Heart left ventricle (tissue), 16 donors: Measurements from ENCODE around the gene TMPRSS7. TPM values are rescaled to one million over a fixed set of nuclear protein-coding genes. Genes with fewer than 3 reads are reported as not detected.

Experiments
- ATAC-seq, 4 donors: fragments of 200-7000 bp; cut with Tn5 transposase; one replicate each; pipeline ENCODE4 v1.9.1; 2020 to 2022; ENCODE audit warnings: moderate library complexity in 4 of 4, mild to moderate bottlenecking in 3 of 4, moderate number of reproducible peaks in 1 of 4
- DNase-seq, 5 donors: peaks; one replicate each; pipeline ENCODE4 v3.0.0-alpha.2; 2020
- H3K27ac ChIP-seq, 12 donors: fragments of 200-600 bp; sonication (generic) in 4 of 12; one replicate each; pipeline versions ENCODE4 v1.5.0 to v1.8.0; 2016 to 2022; ENCODE audit warnings: mild to moderate bottlenecking in 2 of 12
- H3K27me3 ChIP-seq, 9 donors: fragments of 200-600 bp; sonication (generic) in 2 of 9; one replicate each; pipeline versions ENCODE4 v1.5.1 to v1.8.0; 2016 to 2022; ENCODE audit warnings: mild to moderate bottlenecking in 3 of 9
- H3K36me3 ChIP-seq, 9 donors: fragments of 200-600 bp; sonication (generic) in 2 of 9; one replicate each; pipeline versions ENCODE4 v1.5.0 to v1.8.0; 2018 to 2022; ENCODE audit warnings: mild to moderate bottlenecking in 2 of 9
- H3K4me1 ChIP-seq, 12 donors: fragments of 200-600 bp; sonication (generic) in 4 of 12; one replicate each; pipeline versions ENCODE4 v1.5.0 to v1.8.0; 2016 to 2022; ENCODE audit warnings: mild to moderate bottlenecking in 3 of 12
- H3K4me3 ChIP-seq, 12 donors: fragments of 200-600 bp; sonication (generic) in 4 of 12; one replicate each; pipeline versions ENCODE4 v1.5.0 to v1.8.0; 2017 to 2022; ENCODE audit warnings: mild to moderate bottlenecking in 9 of 12, moderate library complexity in 4 of 12
- H3K9me3 ChIP-seq, 12 donors: fragments of 200-600 bp; sonication (generic) in 4 of 12; one replicate each; pipeline versions ENCODE4 v1.5.0 to v1.8.0; 2016 to 2022; ENCODE audit warnings: mild to moderate bottlenecking in 1 of 12
- POLR2A ChIP-seq, 2 donors: fragments of 450-650 bp; IDR thresholded peaks; one replicate each; pipeline ENCODE4 v1.6.1; 2017; ENCODE audit warnings: antibody characterized with exemption in 2 of 2, mild to moderate bottlenecking in 2 of 2, moderate library complexity in 2 of 2
- WGBS, 4 donors: extraction: QIAGEN DNeasy Blood & Tissue Kit in 2 of 4; methylation state at CpG; one replicate each; pipeline versions ENCODE4 v1.1.5 to v1.1.7; 2013 to 2018; 5-methylcytosine and 5-hydroxymethylcytosine counted together
- intact Hi-C, 10 donors: fragments of 100-400 bp; cut with DNase I; formaldehyde crosslinking; loops; one replicate each; pipeline versions ENCODE4 v1.11.1 to v1.14.2; 2022
- polyA plus RNA-seq, 2 donors: library from polyadenylated mRNA; stranded (reverse); fragments of 200-250 nt; gene quantifications; one replicate each; pipeline ENCODE4 v1.2.3, GENCODE V29; 2013
- total RNA-seq, 9 donors: library from RNA; depleted of rRNA in 2 of 9; stranded (reverse); fragments of >200 nt in 2 of 9; fragmentation: NEBNext Ultra II Directional in 3 of 9; extraction: Animal tissue kit (Norgen Biotek cat#: 25700) in 3 of 9; gene quantifications; one replicate each; pipeline versions ENCODE4 v1.1.0 to v1.2.4, GENCODE V29; 2016 to 2023
- TF ChIP-seq, protein P1 (sequence below), 12 donors: fragments of 200-600 bp; sonication (generic) in 4 of 12; IDR thresholded peaks; one replicate each; pipeline versions ENCODE4 v1.5.0 to v1.8.0; 2018 to 2022; ENCODE audit warnings: antibody characterized with exemption in 12 of 12, mild to moderate bottlenecking in 5 of 12
- donor health status: ischemic (EF 13 %, LVEDD 7.1; RV severe dilation, severe dysfunction).
- donor health status: healthy with polysubstance abuse.
- donor health status: DM: no; HTN: yes; CAD: no.
- donor health status: DM: no; HTN: no; CAD: no.
- donor health status: ischemic (EF 25% LVEDD 6.9; RV normal size, moderate dysfunction).
- donor health status: ischemic (EF 25% LVEDD 5.7; RV mildly dilated, moderate dysfunction).
- donor health status: healthy.
- donor health status: DM: yes; HTN: yes; CAD: no.
- donor health status: ischemic (EF 35%, LVEDD 5.7; RV mildly dilated, moderate dysfunction).
- donor health status: nonischemic (EF 11% LVEDD 7.7; RV severe dilation, severe dysfunction).
- donor health status: DM: yes; HTN: yes; CAD: no.
- donor health status: PGD.
- donor health status: ischemic (EF 29% LVEDD 5.4; RV normal size, mild dysfunction).
- donor health status: nonischemic (EF 23%, LVEDD 6.1; RV moderate dilation, normal function).

TMPRSS7 gene
- total and polyA plus RNA-seq, 11 donors, result not detected

DNA sequence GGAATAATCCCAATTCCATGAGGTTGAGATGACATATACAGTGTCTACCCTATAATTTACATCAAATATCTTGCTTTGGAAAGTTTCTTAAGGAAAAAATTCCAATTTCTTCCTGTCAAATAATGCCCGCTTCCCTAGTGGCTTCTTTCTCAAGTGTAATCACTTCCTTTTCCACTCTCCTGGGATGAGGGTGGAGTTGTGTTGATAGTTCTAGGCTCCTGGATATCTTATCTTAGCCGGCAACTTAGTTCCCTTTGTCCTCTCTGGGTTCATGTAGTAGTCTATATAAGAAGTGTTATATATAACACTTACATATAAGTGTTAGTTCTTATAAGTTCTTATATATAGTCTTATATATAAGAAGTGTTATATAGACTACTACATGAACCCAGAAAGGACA is 24.9 kb upstream of the TMPRSS7 start:
- Histone ChIP-seq H3K4me1 (peaks cover 0 to 48% (median 22%) of the 10 kb centered on the region in 12 donors), H3K36me3 (no peaks in the 10 kb centered on the region), H3K27me3 (no peaks in the 10 kb centered on the region), H3K4me3 (no peak overlapping the region), H3K9me3 (no peaks in the 10 kb centered on the region), H3K27ac (no peak overlapping the region)
- intact Hi-C loops, result loop anchor here in 1 of 10 donors (5.0 kb wide), 1 partner anchor 32 kb away; the partner anchor contains the start of gene ABHD10
- DNase-seq, result no peak
- no peak for ATAC-seq
- TF ChIP-seq POLR2A (IDR thresholded peaks at IDR 0.05), result no peak
- TF ChIP-seq, protein P1, sequence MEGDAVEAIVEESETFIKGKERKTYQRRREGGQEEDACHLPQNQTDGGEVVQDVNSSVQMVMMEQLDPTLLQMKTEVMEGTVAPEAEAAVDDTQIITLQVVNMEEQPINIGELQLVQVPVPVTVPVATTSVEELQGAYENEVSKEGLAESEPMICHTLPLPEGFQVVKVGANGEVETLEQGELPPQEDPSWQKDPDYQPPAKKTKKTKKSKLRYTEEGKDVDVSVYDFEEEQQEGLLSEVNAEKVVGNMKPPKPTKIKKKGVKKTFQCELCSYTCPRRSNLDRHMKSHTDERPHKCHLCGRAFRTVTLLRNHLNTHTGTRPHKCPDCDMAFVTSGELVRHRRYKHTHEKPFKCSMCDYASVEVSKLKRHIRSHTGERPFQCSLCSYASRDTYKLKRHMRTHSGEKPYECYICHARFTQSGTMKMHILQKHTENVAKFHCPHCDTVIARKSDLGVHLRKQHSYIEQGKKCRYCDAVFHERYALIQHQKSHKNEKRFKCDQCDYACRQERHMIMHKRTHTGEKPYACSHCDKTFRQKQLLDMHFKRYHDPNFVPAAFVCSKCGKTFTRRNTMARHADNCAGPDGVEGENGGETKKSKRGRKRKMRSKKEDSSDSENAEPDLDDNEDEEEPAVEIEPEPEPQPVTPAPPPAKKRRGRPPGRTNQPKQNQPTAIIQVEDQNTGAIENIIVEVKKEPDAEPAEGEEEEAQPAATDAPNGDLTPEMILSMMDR (IDR thresholded peaks at IDR 0.05), result no peak
- WGBS, 4 donors, result 46 to 62% (median 61%) methylated on average over 2 of the region's 2 CpGs

DNA sequence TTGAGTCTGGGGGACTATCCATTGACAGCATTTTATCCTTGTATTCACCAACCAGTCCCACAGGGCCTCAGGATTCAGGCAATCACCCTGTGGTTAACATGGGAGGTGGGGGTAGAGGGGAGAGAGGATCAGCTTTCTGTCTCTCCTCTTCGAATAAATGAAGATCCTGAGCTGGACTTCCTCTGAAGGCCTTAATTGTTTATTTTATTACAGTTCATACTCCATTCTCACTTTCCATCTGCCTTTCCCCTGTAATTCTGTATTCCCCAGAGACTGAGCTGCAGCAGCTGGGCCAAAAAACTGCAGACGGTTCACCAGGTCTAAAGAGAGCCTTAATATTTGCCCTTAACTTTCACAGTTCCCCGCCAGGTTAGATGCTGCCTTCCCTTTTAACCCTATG is 23.9 kb upstream of the TMPRSS7 start:
- no peak for ATAC-seq
- H3K27ac ChIP-seq, result no peak overlapping the region
- DNase-seq, result no peak
- H3K36me3 ChIP-seq, result no peaks in the 10 kb centered on the region
- no peaks in the 10 kb centered on the region for H3K27me3 ChIP-seq
- no peak overlapping the region for H3K4me3 ChIP-seq
- H3K9me3 ChIP-seq, result no peaks in the 10 kb centered on the region
- H3K4me1 ChIP-seq, result peaks cover 0 to 48% (median 22%) of the 10 kb centered on the region in 12 donors
- 54 to 72% (median 64%) methylated on average over 3 of the region's 3 CpGs for WGBS, 4 donors
- intact Hi-C loops, result loop anchor here in 1 of 10 donors (5.0 kb wide), 1 partner anchor 33 kb away; the partner anchor contains the start of gene ABHD10
- TF ChIP-seq, protein P1 (IDR thresholded peaks at IDR 0.05), result no peak
- TF ChIP-seq POLR2A (IDR thresholded peaks at IDR 0.05), result no peak

DNA sequence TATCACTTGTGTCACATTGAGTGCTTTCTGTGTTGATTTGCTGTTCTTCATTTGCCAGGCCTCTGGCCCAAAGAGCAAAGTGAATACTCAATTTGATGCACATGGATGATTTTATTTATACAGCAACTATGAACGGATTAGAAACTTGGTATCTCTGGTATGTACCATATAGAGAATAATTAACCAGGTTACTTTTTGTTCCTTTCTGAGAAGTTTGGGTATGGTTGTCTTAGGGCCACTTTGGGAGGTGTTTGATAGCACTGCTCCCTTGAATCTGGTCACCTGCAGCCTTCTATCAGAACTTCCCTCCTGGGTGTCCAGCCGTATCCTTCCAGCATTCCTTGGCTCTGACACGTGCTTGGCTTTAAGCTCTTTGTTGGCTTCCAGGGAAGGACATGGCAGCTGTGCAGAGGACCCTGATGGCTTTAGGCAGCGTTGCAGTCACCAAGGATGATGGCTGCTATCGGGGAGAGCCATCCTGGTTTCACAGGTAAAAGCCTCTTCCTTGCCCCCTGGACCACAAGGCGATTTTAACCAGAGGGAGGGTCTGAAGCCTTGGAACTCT is 23.1 kb upstream of the TMPRSS7 start:
- TF ChIP-seq POLR2A (IDR thresholded peaks at IDR 0.05), result no peak
- TF ChIP-seq, protein P1 (IDR thresholded peaks at IDR 0.05), result no peak
- no peaks in the 10 kb centered on the region for H3K36me3 ChIP-seq
- no peak overlapping the region for H3K4me3 ChIP-seq
- 70 to 71% (median 71%) methylated on average over 6 of the region's 6 CpGs for WGBS, 4 donors
- H3K27ac ChIP-seq, result peak overlapping the region in 4 of 12 donors; percentile 37 to 73 (median 66)
- no peak for ATAC-seq
- DNase-seq, result no peak
- intact Hi-C loops, result loop anchor here in 1 of 10 donors (5.0 kb wide), 1 partner anchor 34 kb away; the partner anchor contains the start of gene ABHD10
- H3K27me3 ChIP-seq, result no peaks in the 10 kb centered on the region
- no peaks in the 10 kb centered on the region for H3K9me3 ChIP-seq
- peaks cover 0 to 48% (median 22%) of the 10 kb centered on the region in 12 donors for H3K4me1 ChIP-seq

DNA sequence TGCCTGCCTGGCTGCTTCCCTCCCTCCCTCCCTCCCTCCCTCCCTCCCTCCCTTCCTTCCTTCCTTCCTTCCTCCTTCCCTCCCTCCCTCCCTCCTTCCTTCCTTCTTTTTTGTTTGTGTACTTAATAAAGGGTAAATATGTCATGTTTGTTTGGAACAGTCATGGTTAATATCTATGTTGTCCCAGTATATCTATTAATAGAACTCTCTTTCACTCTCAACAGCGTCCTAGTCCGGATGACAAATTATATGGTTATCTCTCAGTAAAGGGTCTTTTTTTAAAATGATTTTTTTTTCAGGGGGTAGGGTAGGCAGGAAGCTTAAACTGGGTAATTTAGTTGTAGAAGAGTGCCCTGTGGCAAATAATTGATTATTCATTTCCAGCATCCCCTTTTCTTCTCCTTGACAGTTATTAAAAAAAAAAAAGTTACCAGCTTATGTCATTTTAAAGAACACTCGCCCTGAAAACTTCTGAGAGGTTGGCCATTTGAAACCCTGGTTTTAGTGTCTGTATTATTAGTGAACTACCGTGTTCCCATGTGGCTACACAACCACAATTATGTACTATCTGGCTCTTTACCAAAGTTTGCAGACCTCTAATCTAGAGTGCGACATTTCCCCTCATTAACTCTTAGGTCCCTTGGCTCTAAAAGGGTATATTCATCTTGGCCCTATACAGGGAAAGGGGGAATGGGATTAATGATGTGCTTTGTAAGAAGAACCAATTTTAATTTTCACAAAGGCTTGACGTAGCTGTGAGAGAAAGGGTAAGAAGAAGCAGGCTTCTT is 22.1 kb upstream of the TMPRSS7 start:
- H3K27ac ChIP-seq, result peak overlapping the region; percentile 7 to 77 (median 63)
- intact Hi-C loops, result loop anchor here in 4 of 10 donors (2.0 to 5.0 kb wide), 4 partner anchors 24 to 344 kb away; partner anchors contain the start of gene ABHD10 (in 1 of the 4)
- H3K36me3 ChIP-seq, result no peaks in the 10 kb centered on the region
- no peaks in the 10 kb centered on the region for H3K27me3 ChIP-seq
- no peak overlapping the region for H3K4me3 ChIP-seq
- H3K9me3 ChIP-seq, result no peaks in the 10 kb centered on the region
- 25 to 32% (median 31%) methylated on average over 6 of the region's 6 CpGs for WGBS, 4 donors
- TF ChIP-seq, protein P1 (IDR thresholded peaks at IDR 0.05), result no peak
- TF ChIP-seq POLR2A (IDR thresholded peaks at IDR 0.05), result no peak
- peaks cover 0 to 45% (median 22%) of the 10 kb centered on the region in 12 donors for H3K4me1 ChIP-seq
- DNase-seq, result no peak
- ATAC-seq, result peak in 2 of 4 donors; percentile 66 to 73
